Stimulated activated CD4-positive, alpha-beta T cell treated with anti-CD3 and anti-CD28 coated beads, Interleukin-1b, Interleukin-23, amount 100 ng/mL, for 4 hours (primary cell): Measurements from ENCODE around the gene MND1.

Source experiments
- DNase-seq, 2 donors: peaks; one replicate each; pipeline ENCODE4 v3.0.0-alpha.2; 2020; ENCODE audit warnings: low read depth in 2 of 2

Gene MND1

GRCh38 chr4:153346031-153346430, 1.5 kb downstream of the MND1 start:
- no peak for DNase-seq

GRCh38 chr4:153346563-153346962, 2.1 kb downstream of the MND1 start:
- DNase-seq, result no peak

- DNase-seq, result no peak
Observed at GRCh38 chr4:153347117-153347516, 2.6 kb downstream of the MND1 start.

- no peak for DNase-seq
Observed at GRCh38 chr4:153348006-153348405, 3.5 kb downstream of the MND1 start.

GRCh38 chr4:153349206-153349805, 4.8 kb downstream of the MND1 start:
- DNase-seq, result no peak

GRCh38 chr4:153362184-153362583, 17.7 kb downstream of the MND1 start:
- no peak for DNase-seq

- DNase-seq, result no peak
Observed at GRCh38 chr4:153364061-153364460, 19.6 kb downstream of the MND1 start.

- no peak for DNase-seq
Observed at GRCh38 chr4:153365003-153365402, 20.5 kb downstream of the MND1 start.

GRCh38 chr4:153366486-153366885, 22.0 kb downstream of the MND1 start:
- DNase-seq, result no peak

- DNase-seq, result no peak
Observed at GRCh38 chr4:153367092-153367491, 22.6 kb downstream of the MND1 start.

- DNase-seq, result no peak
Observed at GRCh38 chr4:153369021-153369420, 24.5 kb downstream of the MND1 start.

- no peak for DNase-seq
Observed at GRCh38 chr4:153371701-153372234, 27.3 kb downstream of the MND1 start.

- DNase-seq, result no peak
Observed at GRCh38 chr4:153372967-153373562, 28.6 kb downstream of the MND1 start.

- no peak for DNase-seq
Observed at GRCh38 chr4:153374442-153374841, 30.0 kb downstream of the MND1 start.

- DNase-seq, result no peak
Observed at GRCh38 chr4:153375303-153375702, 30.8 kb downstream of the MND1 start.

GRCh38 chr4:153383131-153383530, 38.6 kb downstream of the MND1 start:
- DNase-seq, result no peak

GRCh38 chr4:153384160-153384559, 39.7 kb downstream of the MND1 start:
- DNase-seq, result no peak

GRCh38 chr4:153385784-153386183, 41.3 kb downstream of the MND1 start:
- no peak for DNase-seq

- no peak for DNase-seq
Observed at GRCh38 chr4:153387981-153388380, 43.5 kb downstream of the MND1 start.

GRCh38 chr4:153393397-153393796, 48.9 kb downstream of the MND1 start:
- no peak for DNase-seq

- DNase-seq, result no peak
Observed at GRCh38 chr4:153394945-153395344, 50.5 kb downstream of the MND1 start.

GRCh38 chr4:153398713-153399112, 54.2 kb downstream of the MND1 start:
- DNase-seq, result peak in 1 of 2 donors; percentile 2

GRCh38 chr4:153399358-153399757, 54.9 kb downstream of the MND1 start:
- DNase-seq, result no peak

GRCh38 chr4:153401501-153401900, 57.0 kb downstream of the MND1 start:
- DNase-seq, result no peak
